GM19463 (cell line): ENCODE results near the gene TMED10.

ENCODE experiments used
- ATAC-seq: cut with Tn5 transposase; IDR thresholded peaks from one replicate; pipeline ENCODE4 v1.9.1; 2021; ENCODE audit warnings: mild to moderate bottlenecking, moderate library complexity; ENCODE audit not compliant: unreplicated experiment

The TMED10 gene

DNA sequence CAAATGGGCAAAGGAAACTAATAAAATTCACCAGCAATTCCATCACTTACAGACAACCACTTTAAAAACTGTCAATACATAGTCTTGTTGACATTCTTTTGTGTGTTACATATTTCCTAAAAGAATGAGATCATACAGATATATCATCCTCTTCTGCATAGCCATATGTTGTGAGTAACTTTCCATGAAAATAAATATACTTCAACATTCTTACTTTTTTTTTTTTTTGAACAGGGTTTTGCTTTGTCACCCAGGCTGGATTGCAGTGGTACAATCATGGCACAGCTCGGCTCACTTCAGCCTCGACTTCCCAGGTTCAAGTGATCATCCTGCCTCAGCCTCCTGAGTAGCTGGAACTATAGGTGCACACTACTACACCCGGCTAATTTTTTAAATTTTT, 86.1 kb downstream of the TMED10 start:
- ATAC-seq = no peak

DNA sequence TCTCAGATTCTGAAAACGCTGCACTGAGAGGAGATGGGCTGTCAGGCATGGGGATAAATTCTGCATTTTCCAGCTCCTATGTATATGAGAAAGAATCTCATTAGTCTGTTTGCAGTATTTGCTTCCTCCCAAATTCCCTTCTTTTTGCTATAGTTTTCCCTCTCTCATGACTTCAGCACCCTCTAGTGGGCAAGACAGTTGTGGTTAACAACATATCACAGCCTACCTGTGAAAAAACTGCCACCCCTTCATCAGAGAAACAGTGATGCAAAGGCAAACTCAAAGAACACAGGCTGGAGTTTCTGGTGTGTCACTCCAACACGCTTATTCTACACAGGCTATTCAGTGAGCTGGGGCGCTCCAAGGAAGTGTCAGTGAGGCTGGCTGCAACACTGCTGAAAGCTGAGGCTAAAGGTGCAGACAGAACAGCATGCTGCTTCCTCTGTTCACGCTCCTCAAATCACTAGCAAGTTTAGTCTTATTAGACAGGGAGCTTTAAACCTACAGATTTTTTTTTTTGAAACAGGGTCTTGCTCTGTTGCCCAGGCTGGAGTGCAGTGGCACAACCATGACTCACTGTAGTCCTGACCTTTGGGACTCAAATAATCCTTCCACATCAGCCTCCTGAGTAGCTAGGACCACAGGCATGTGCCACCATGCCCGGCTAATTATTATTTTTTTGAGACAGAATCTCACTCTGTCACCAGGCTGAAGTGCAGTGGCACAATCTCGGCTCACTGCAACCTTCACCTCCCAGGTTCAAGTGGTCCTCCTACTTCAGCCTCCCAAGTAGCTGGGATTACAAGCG, 87.6 kb downstream of the TMED10 start:
- no peak for ATAC-seq

DNA sequence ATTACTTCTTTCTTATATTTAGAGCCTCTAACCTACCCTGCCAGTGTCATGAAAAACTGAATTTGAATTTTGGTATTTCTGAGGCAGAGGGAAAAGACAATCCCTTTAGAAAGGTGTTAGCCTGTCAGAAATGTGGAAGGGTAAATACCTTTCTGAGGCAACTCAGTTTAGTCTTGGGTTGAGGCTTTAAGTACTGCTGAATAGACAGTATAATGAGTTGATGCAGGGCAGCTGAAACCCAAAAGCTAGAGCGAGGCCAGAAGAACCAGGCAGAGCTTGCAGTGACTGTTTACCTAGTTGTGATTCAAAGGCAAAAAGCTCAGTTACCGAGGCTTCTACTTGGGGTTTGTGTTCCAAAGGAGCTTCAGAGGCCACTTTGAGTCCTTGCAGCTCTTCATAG, 88.3 kb downstream of the TMED10 start:
- no peak for ATAC-seq

- no peak for ATAC-seq
These were observed 91.9 kb downstream of the TMED10 start for GRCh38 chr14:75084513-75084912.

DNA sequence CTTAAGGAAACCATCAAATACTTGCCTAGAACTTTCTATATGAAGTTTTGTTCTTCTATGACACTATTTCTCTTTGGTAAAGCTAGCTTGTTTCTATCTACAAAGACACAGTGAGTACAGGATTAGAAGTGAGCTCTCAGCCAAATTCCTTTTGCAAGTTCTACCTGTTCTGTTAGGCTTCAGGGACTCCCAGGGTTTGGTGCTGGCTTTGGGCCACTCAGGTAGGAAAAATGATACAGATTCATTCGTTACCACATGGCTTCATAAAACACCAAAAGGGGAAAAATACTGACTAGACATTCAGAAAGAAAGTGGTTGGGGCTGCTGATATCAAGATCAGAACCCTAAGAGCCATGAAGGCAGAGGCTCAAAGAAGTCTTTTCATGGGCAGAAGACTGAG, 93.1 kb downstream of the TMED10 start:
- ATAC-seq = no peak

DNA sequence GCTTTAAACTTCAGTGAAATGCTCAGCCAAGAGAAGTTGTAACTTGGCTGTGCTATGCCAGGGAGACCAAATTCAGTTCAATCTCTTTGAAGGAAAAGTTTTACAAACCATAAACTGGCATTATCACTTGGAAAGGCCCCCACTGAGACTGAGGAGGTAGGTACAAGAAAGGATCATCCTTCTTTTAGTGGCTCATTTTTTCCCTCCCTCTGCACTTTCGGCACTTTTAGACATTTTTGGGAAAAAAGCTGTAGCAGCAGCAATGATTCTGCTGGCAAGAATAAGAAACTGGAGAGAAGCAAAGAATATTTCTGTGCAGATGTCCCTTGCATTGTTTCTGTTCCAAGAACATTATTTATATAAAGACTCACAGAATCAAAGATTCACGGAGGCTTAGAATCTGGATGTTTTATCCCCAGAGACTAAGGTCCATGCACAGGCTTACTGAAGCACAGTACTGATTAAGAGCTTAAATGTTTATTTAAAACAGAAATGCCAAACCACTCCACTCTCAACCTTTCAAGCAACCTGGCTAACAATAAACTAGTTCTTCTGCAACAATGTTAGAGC, 94.7 kb downstream of the TMED10 start:
- no peak for ATAC-seq
